Hematopoietic multipotent progenitor cell treated with erythropoietin and hydrocortisone succinate and interleukin-3 and kit ligand, for 4 days (in vitro differentiated cells): Measurements from ENCODE around the gene UPF1.

Source experiments
- DNase-seq: peaks from one replicate; pipeline ENCODE4 v3.0.0-alpha.2; 2015

The UPF1 gene

DNA sequence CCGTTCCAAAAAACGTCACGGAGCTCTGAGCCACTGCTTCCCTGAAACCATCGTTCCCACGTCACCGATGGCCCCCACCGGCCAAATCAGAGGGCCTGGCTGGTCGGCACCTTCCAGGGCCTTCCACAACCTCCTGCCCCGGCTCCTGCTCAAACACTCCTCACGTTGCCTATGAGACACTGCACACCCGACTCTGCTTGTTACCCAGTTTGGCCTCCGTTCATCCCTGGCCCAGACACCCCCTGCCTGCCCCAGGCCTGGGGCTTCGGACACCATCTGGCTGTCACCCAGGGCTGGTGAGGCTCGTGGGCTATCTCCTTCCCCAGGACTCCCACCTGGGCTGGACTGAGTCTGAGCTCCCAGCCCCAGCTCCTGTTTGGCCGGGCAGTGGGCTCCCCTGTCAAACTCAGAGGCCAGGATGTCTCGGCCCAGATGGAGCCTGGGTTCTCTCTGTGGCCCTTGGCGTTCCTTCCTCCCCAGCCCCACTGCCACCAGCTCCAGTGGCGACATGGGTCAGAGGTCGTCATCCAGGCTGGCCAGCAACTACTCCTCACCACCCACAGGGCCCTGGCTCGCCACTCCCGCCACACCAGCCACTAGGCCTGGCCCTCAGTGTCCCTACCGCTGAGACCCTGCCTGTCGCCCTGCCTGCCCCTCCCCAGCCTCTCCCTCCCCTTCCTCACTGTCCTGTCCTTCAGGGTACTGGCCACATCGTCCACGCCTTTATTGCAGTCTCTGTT lies 46.5 kb downstream of the UPF1 start:
- DNase-seq, result no peak

- DNase-seq, result no peak
Observed at GRCh38 chr19:18878858-18879578, 47.3 kb downstream of the UPF1 start.

DNA sequence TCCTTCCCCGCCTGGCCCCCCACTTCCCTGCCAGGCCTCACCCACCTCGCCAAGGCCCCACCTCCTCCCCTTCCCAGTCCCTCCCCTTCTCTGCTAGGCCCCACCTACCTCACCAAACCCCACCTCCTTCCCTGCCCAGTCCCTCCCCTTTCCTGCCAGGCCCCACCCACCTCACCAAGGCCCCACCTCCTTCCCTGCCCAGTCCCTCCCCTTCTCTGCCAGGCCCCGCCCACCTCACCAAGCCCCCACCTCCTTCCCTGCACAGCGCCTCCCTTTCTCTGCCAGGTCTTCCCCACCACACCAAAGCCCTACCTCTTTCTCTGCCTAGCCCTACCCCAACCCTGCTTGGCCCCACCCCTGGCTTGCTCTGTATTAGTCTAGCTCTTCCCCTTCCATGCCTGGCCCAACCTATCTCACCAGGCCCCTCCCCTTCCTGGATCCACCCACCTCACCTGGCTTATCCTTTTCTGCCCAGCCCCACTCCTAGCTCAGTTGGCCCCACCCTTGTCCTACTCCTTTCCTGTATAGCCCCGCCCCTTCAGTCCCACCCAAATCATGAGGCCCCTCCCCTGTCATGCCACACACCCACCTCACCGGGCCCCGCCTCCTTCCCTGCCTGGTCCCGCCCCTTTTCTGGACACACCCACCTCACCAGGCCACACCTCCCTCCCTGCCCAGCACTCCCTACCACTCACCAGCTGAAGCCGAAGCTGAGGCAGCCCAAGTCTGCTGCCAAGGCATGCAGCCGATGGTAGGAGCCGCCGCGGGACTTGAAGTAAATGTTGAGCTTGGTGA lies 48.0 kb downstream of the UPF1 start:
- peak; percentile 84 for DNase-seq

DNA sequence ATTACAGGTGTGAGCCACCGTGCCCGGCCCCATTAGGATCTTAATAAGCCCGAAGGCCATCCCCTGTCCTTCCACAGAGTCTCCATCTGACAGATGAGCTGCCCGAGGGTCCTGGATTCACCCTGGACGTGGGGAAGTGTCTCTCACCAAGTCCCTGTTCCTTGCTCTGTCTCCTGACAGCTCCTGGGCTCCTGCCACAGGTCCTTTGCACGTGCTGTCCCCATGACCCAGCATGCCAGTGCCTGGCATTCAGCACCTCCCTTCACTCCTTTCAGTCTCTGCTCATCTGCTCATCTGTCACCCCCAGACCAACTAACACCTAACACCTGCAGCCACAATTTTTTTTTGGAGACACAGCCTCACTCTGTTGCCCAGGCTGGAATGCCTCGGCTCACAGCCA lies 49.7 kb downstream of the UPF1 start:
- no peak for DNase-seq

GRCh38 chr19:18883526-18884304 lies 52.0 kb downstream of the UPF1 start:
- DNase-seq, result peak; percentile 59

DNA sequence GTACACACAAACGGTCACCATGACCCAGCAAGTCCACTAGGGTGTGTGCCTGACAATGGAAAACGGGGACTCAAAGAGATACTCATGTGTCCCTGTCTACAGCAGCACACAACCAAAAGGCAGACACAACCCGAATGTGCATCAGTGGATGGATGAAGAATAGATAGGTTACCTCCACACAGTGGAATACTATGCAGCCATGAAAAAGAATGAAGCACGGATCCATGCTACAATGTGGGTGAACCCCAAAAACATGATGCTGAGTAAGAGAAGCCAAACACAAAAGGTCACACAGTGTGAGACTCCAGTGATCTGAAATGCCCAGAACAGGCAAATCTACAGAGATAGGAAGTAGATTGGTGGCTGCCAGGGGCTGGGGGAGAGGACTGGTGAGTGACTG lies 55.2 kb downstream of the UPF1 start:
- DNase-seq, result no peak

DNA sequence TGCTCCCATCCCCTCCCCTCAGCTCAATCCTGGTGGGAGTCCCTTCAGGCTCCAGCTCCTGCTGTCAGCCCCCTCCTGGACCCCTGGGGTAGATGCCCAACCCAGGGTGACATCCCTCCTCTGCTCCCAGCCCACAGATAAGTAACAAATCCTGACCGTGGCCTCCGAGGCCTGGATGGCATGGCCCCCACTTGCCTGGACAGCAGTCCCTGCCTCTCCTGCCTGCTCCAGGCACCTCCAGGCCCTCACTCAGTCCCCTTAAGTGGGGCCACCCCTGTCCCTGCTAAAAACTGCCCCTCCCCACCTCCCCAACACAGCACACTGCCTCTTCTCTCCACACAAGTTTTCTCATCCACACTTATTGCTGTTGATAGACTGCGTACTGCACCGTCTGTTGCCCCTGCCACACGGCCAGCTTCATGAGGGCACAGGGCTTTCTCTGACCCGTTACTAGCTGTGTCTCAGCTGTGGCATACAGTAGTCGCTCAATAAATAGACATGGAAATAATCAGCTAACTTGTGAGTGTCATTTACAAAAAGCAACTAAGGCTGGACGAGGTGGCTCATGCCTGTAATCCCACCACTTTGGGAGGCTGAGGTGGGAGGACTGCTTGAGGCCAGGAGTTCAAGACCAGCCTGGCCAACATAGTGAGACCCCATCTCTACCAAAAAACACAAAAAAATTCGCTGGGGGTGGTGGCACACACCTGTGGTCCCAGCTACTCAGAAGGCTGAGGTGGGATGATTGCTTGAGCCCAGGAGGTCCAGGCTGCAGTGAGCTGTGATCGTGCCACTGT lies 58.4 kb downstream of the UPF1 start:
- no peak for DNase-seq

DNA sequence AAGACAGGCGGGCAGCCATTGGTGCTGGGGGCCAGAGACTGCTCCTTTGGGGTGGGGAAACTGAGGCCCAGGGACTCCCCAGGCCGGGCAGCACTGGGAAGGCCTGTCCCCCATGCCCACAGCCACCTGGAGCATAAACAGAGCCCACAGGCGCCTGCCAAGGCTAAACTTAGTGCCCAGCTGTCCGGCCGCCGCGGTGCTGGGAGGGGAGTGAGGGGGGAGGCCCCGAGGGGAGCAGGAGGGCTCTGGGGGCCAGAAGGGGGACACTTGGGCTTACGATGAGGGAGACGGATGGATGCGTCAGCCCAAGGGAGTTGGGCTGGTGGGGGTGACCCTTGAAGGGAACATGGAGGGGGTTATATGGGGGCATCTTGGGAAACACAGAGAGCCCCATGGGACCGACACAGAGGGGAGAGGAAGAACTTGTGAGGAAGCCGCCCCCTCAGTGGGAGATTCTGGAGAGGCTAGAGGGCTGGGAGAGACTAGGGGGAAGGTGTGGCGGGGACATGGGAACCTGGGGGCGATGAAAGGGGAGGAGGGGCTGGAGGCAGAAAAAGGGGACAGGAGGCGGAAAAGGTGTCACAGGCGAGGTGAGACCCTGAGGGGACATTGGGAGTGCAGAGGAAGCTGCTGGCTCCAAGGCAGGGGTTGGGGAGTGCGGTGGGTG lies 62.0 kb downstream of the UPF1 start:
- no peak for DNase-seq

- DNase-seq, result peak; percentile 38
Observed at GRCh38 chr19:18894254-18895037, 62.7 kb downstream of the UPF1 start.

- DNase-seq, result peak; percentile 68
Observed at GRCh38 chr19:18895038-18895823, 63.5 kb downstream of the UPF1 start.

GRCh38 chr19:18895824-18896341 lies 64.1 kb downstream of the UPF1 start, which contains the start of gene CERS1:
TSS of gene CERS1 (minus strand) at chr19:18896158. CDS start at chr19:18896072, 86 bp downstream.
- DNase-seq, result peak; percentile 32

DNA sequence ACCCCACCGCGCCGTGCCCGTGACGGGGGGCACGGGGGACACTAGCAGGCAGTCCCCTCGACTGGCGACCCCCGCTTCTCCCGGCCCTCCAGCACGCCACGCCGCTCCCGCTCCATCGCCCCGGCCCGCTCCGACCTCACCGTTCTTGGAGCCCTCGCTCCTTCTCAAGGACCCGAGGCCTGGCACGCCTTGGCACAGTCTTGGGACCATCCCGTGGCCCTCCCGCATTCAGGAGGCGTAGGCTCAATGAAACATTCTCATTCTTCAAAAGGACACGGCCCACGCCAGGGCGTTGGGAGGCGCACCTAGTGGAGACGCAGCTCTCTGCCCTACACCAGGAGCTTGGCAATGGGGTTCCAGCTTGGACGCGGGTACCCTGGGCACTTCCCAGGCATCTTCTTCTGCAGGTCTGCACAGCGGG lies 64.7 kb downstream of the UPF1 start:
- DNase-seq, result peak; percentile 35

DNA sequence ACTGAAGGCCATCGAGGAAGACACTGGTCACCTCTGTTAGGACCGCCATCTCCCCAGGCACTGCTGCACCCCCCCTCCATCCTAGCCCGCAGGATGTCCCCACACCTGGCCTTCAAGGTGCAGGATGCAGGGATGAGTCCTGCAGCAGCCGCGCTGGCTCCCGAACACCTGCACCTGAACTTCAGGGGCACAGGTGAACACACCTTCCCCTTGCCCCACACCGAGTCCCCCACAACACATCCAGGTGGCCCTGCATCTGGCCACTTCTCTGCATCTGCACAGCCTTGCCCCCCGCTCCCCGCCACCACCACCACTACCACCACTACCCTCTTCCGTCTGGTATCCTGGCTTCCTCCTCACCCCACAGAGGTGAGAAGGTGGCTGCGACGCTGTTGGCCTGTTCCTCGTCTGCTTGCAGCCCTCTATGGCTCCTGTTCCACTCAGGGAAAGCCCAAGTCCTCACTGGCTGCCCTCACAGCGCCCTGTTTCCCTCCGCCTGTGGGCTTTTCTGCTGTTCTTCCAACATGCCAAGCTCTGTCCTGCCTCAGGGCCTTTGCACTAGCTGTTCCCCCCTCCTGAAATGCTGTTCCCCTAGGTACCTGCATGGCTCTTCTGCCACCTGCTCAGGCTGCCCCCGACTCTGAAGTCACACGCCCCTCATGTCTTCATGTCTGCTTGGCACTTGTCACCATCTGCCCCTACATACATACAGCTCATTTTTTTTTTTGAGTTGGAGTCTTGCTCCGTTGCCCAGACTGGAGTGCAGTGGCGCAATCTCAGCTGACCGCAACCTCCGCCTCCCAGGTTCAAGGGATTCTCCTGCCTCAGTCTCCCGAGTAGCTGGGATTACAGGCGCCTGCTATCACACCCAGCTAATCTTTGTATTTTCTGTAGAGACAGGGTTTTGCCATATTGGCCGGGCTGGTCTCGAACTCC lies 65.6 kb downstream of the UPF1 start:
- no peak for DNase-seq

- peak; percentile 27 for DNase-seq
Observed at GRCh38 chr19:18898081-18898606, 66.4 kb downstream of the UPF1 start.

DNA sequence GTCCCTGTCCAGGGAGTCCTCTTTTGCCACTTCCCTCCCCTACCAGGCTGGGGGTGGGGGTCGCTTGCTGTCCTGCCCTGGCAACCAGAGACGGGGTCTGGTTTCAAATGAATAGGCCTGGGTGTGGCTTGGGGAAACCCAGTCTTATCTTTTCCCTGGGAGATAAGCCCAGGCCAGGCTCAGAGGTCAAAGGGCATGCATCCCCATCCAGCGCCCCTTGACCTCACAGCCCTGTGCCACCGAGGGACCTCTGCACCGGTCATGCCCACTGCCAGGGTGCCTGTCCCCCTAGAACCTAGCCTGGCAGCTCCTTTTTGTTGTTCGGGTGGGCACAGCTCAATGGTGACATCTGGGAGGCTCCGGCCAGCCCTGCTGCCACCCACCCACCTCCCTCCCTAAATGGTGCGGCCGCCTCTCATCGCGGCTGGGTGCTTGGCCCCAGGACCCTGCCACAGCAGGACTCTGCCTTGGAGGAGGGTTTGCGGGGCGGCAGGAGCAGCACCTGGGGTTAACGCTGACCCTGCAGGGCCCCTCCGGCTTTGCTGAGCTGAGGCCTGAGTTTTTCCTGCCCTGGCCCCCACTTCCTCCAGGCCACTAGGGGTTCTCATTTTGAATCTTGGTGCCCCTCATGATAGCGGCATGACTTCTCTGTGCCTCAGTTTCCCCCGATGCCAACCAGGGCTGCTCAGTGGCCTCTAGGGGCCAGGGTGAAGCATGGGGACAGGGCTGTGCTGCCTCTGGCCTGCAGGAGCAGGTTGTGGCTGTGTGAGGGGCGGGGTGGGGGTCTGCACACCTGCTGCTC lies 67.0 kb downstream of the UPF1 start:
- DNase-seq, result peak; percentile 22

- DNase-seq, result no peak
Observed at GRCh38 chr19:18899624-18900560, 68.1 kb downstream of the UPF1 start.
